ENCODE results near the gene SLC22A5.
A peak's percentile ranks its signal among the peaks of the same experiment; 100 is the strongest.

The SLC22A5 gene

GRCh38 chr5:132354381-132355139 lies 14.9 kb upstream of the SLC22A5 start:
- Mint-ChIP-seq H3K27ac (no peak overlapping the region), H3K9me3 (no peaks in the 10 kb centered on the region), H3K4me1 (peaks cover 3% of the 10 kb centered on the region), H3K27me3 (no peaks in the 10 kb centered on the region), H3K4me3 (no peak overlapping the region), H3K36me3 (ENCODE audit: low read depth) (peaks cover 2% of the 10 kb centered on the region)
- ATAC-seq (no peak), DNase-seq (no peak)

DNA sequence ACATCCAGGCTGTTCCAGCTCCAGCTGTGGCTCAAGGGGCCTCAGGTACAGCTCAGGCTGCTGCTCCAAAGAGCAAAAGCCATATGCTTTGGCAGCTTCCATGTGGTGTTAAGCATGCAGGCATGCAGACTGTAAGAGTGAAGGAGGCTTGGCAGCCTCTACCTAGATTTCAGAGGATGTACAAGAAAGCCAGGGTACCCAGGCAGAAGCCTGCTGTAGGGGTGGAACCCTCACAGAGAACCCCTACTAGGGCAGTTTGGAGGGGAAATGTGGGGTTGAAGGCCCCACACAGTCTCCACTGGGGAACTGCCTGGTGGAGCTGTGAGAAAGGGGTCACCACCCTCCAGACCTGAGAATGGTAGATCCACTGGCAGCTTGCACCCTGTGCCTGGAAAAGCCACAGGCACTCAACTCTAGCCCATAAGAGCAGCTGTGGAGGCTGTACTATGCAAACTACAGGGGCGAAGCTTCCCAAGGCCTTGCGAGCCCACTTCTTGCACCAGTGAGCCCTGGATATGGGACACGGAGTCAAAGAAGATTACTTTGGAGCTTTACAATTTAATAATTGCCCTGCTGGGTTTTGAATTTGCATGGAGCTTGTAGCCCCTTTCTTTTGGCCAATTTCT lies 14.3 kb upstream of the SLC22A5 start:
- DNase-seq, result no peak
- Mint-ChIP-seq H3K27ac (no peak overlapping the region), H3K4me1 (peaks cover 3% of the 10 kb centered on the region), H3K9me3 (no peaks in the 10 kb centered on the region), H3K4me3 (no peak overlapping the region), H3K27me3 (no peaks in the 10 kb centered on the region), H3K36me3 (ENCODE audit: low read depth) (no peaks in the 10 kb centered on the region)
- no peak for ATAC-seq

DNA sequence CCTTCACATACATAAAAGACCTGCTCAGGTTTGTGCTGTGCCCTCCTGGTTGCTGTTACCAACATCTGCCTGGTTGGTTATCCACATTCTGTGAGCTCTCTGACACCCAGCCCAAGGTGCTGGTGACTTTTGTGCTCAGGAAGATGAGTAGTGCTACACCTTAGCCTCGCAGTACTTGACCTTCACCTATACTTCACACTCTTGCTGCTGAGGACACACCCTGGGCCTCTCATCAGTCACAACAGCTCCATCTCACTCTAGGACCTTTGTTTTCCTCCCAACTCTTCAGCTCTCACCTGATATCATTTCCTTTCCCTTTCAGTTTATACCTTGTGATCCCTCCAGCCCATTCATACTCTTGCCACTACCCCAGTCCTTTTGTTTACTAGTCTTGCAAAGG lies 10.7 kb upstream of the SLC22A5 start:
- H3K9me3 Mint-ChIP-seq, result no peaks in the 10 kb centered on the region
- peaks cover 4% of the 10 kb centered on the region for H3K36me3 Mint-ChIP-seq (ENCODE audit: low read depth)
- ATAC-seq (peak; percentile 24), DNase-seq (no peak)
- H3K27me3 Mint-ChIP-seq, result no peaks in the 10 kb centered on the region
- H3K4me1 Mint-ChIP-seq, result peaks cover 3% of the 10 kb centered on the region
- no peak overlapping the region for H3K4me3 Mint-ChIP-seq
- no peak overlapping the region for H3K27ac Mint-ChIP-seq

DNA sequence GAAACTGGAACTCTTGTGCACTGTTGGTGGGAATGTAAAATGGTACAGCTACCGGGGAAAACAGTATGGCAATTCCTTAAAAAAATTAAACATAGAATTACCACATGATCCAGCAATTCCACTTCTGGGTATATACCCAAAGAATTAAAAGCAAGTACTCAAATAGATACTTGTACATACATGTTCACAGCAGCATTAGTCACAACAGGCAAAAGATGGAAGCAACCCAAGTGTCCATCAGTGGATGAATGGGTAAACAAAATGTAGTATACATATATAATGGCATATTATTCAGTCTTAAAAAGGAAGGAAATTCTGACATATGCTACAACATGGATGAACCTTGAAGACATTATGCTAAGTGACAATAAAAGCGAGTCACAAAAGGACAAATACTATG lies 7.4 kb upstream of the SLC22A5 start:
- H3K27me3 Mint-ChIP-seq, result no peaks in the 10 kb centered on the region

GRCh38 chr5:132363431-132364112 lies 5.9 kb upstream of the SLC22A5 start:
- no peak overlapping the region for H3K27ac Mint-ChIP-seq
- no peaks in the 10 kb centered on the region for H3K27me3 Mint-ChIP-seq
- DNase-seq (no peak), ATAC-seq (peak; percentile 46)
- peaks cover 4% of the 10 kb centered on the region for H3K36me3 Mint-ChIP-seq (ENCODE audit: low read depth)
- H3K9me3 Mint-ChIP-seq, result no peaks in the 10 kb centered on the region
- H3K4me3 Mint-ChIP-seq, result no peak overlapping the region
- no peaks in the 10 kb centered on the region for H3K4me1 Mint-ChIP-seq

More for the DNA sequence above, 7.4 kb upstream of the SLC22A5 start:
- Mint-ChIP-seq H3K36me3 (ENCODE audit: low read depth) (peaks cover 4% of the 10 kb centered on the region), H3K27ac (no peak overlapping the region), H3K4me3 (no peak overlapping the region), H3K4me1 (no peaks in the 10 kb centered on the region), H3K9me3 (no peaks in the 10 kb centered on the region)
- ATAC-seq, result no peak
- DNase-seq, result no peak

GRCh38 chr5:132364319-132364718 lies 5.2 kb upstream of the SLC22A5 start:
- DNase-seq (no peak), ATAC-seq (no peak)
- H3K4me1 Mint-ChIP-seq, result peaks cover 4% of the 10 kb centered on the region
- no peaks in the 10 kb centered on the region for H3K27me3 Mint-ChIP-seq
- no peak overlapping the region for H3K27ac Mint-ChIP-seq
- peaks cover 4% of the 10 kb centered on the region for H3K36me3 Mint-ChIP-seq (ENCODE audit: low read depth)
- H3K9me3 Mint-ChIP-seq, result no peaks in the 10 kb centered on the region
- H3K4me3 Mint-ChIP-seq, result no peak overlapping the region

DNA sequence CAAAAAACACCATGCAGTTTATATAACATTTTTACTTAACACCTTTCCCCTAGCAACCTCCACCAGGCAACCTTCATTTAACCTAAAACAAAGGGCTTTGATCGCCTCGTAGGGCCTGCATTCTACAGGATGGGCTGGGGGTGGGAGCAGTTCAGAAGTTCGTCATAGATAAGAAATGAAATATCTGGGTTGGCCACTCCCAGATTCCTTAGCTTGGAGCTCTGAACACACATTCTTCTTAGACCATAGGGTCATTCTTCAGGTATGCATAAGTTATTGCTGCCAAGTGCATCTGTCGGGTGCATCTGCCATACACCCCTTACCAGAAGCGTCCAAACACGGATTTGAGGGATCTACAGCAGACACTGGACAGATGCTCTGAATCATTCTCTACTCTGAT lies 4.3 kb upstream of the SLC22A5 start:
- no peak overlapping the region for H3K4me3 Mint-ChIP-seq
- no peaks in the 10 kb centered on the region for H3K27me3 Mint-ChIP-seq
- H3K36me3 Mint-ChIP-seq (ENCODE audit: low read depth), result peaks cover 4% of the 10 kb centered on the region
- H3K27ac Mint-ChIP-seq, result no peak overlapping the region
- peaks cover 4% of the 10 kb centered on the region for H3K4me1 Mint-ChIP-seq
- no peak for ATAC-seq
- no peak for DNase-seq
- no peaks in the 10 kb centered on the region for H3K9me3 Mint-ChIP-seq

DNA sequence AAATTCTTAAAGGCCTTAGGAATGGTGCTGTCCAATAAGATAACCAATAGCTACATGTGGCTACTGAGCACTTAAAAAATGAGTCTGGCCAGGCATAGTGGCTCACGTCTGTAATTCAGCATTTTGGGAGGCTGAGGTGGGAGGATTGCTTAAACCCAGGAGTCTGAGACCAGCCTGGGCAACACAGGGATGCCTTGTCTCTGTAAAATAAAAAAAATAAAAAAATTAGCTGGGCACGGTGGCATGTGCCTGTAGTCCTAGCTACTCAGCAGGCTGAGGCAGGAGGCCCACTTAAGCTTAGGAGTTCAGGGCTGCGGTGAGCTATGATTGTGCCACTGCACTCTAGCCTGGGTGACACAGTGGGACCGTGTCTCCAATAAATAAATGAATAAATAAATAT lies 1.3 kb upstream of the SLC22A5 start:
- no peak overlapping the region for H3K4me3 Mint-ChIP-seq
- DNase-seq (no peak), ATAC-seq (no peak)
- H3K36me3 Mint-ChIP-seq (ENCODE audit: low read depth), result peaks cover 3% of the 10 kb centered on the region
- H3K4me1 Mint-ChIP-seq, result peaks cover 28% of the 10 kb centered on the region
- H3K27me3 Mint-ChIP-seq, result no peaks in the 10 kb centered on the region
- no peak overlapping the region for H3K27ac Mint-ChIP-seq
- H3K9me3 Mint-ChIP-seq, result no peaks in the 10 kb centered on the region

- DNase-seq, result no peak
- H3K36me3 Mint-ChIP-seq (ENCODE audit: low read depth), result no peaks in the 10 kb centered on the region
- no peaks in the 10 kb centered on the region for H3K9me3 Mint-ChIP-seq
- no peak for ATAC-seq
- peak overlapping the region; percentile 84 for H3K4me3 Mint-ChIP-seq
- H3K27ac Mint-ChIP-seq, result peak overlapping the region; percentile 81
- H3K27me3 Mint-ChIP-seq, result no peaks in the 10 kb centered on the region
- peaks cover 28% of the 10 kb centered on the region for H3K4me1 Mint-ChIP-seq
Observed at GRCh38 chr5:132369007-132369473, 470 bp upstream of the SLC22A5 start.

DNA sequence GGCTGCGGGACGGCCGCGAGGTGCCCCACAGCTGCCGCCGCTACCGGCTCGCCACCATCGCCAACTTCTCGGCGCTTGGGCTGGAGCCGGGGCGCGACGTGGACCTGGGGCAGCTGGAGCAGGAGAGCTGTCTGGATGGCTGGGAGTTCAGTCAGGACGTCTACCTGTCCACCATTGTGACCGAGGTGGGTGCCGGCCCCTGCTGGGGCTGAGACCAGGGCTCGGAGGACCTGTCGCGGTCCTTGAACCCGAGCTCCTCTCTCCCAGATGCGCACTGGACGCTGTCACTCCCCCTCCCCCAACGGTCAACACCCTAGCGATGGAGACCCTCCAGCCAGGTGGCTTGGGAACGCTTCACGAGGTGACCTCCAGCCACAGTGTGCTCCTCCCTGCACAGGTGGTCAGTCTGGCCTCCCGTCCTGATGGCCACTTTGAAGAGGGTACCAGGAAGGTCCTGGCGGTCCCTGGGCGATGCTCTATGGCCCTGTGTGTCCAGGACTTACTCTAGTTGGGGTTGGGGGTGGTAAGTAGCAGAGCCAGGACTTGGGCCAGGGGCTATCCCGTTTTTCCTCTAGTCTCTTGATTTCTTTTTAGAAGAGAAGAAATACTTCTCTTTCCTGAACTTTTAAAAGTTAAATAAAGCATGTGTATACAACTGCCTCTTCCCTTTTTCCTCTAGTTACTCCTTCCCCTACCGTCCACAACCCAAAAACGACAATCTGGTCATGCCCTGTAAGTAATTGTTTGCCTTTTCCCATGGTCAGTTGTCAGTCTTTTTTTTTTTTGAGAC lies 866 bp downstream of the SLC22A5 start:
- peak overlapping the region; percentile 72 for H3K27ac Mint-ChIP-seq
- DNase-seq, result no peak
- no peak for ATAC-seq
- H3K36me3 Mint-ChIP-seq (ENCODE audit: low read depth), result no peaks in the 10 kb centered on the region
- H3K4me1 Mint-ChIP-seq, result peaks cover 28% of the 10 kb centered on the region
- H3K27me3 Mint-ChIP-seq, result no peaks in the 10 kb centered on the region
- H3K4me3 Mint-ChIP-seq, result peak overlapping the region; percentile 84
- no peaks in the 10 kb centered on the region for H3K9me3 Mint-ChIP-seq

DNA sequence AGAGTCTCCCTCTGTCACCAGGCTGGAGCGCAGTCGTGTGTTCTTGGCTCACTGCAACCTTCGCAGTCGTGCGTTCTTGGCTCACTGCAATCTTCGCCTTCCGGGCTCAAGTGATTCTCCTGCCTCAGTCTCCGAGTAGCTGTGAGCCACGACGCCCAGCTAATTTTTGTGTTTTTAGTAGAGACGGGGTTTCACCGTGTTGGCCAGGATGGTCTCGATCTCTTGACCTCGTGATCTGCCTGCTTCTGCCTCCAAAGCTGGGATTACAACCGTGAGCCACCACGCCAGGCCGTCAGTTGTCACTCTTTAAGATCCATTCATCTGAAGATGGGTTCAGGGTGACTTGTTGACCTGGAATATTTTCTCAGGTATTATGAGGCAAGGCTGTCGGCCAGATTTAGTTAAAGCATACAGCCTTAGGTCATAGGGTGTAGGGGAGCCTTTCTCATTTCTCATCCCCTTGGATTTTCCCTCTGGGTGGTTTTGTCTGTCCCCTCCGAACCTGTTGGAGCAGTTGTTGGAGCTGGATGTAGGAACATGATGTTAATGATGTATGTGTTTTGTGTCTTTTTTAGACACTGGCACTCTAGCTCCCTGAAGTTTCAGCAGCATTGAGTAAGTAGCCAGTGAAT lies 1.6 kb downstream of the SLC22A5 start:
- Mint-ChIP-seq H3K4me3 (peak overlapping the region; percentile 84), H3K36me3 (ENCODE audit: low read depth) (no peaks in the 10 kb centered on the region), H3K27ac (peak overlapping the region; percentile 72), H3K9me3 (no peaks in the 10 kb centered on the region), H3K4me1 (peaks cover 28% of the 10 kb centered on the region), H3K27me3 (no peaks in the 10 kb centered on the region)
- DNase-seq, result no peak
- no peak for ATAC-seq

- H3K4me3 Mint-ChIP-seq, result peak overlapping the region; percentile 84
- DNase-seq, result no peak
- peaks cover 28% of the 10 kb centered on the region for H3K4me1 Mint-ChIP-seq
- no peak for ATAC-seq
- no peaks in the 10 kb centered on the region for H3K9me3 Mint-ChIP-seq
- no peaks in the 10 kb centered on the region for H3K36me3 Mint-ChIP-seq (ENCODE audit: low read depth)
- no peaks in the 10 kb centered on the region for H3K27me3 Mint-ChIP-seq
- no peak overlapping the region for H3K27ac Mint-ChIP-seq
Observed at GRCh38 chr5:132371603-132371994, 2.1 kb downstream of the SLC22A5 start.

DNA sequence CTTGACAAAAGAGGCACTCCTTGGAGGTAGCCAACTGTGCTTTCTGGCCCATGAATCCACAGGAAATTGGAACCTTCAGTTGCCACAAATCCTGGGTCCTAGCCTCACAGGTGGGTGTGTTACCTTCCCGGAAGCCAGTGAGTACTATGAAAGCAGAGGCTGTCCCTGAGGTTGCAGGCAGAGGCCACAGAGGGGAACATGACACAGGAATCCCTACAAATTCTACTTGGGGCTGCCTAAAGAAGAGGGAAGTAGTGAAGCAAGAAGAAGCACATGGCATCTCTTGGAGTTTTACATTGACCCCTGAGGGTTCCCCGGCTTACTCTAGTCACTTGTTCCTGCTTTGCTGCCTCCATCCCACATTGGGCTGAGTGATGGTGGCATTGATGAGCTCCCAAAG lies 2.6 kb downstream of the SLC22A5 start:
- Mint-ChIP-seq H3K36me3 (ENCODE audit: low read depth) (no peaks in the 10 kb centered on the region), H3K27ac (no peak overlapping the region), H3K4me1 (peaks cover 28% of the 10 kb centered on the region), H3K4me3 (no peak overlapping the region), H3K27me3 (no peaks in the 10 kb centered on the region), H3K9me3 (no peaks in the 10 kb centered on the region)
- ATAC-seq (no peak), DNase-seq (no peak)

DNA sequence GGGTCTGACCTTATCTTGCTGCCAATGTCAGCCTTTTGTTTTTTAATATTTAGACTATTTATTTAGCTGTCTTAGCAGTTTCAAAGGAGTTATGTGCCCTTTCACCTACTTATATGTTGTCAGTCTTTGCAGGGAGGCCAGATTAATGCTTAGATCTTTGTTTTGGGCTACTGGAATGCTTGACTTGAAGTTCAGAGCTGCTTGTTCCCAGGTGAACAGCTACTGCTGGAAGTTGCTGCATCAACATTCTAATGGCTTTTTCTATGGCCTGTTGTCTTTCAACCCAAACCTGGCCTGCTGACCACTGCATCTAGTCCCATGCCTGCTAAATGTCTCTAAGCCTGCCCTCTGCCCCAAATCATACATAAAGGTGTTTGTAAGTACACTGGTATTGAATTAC lies 3.0 kb downstream of the SLC22A5 start:
- Mint-ChIP-seq H3K4me3 (no peak overlapping the region), H3K36me3 (ENCODE audit: low read depth) (no peaks in the 10 kb centered on the region), H3K9me3 (no peaks in the 10 kb centered on the region), H3K27me3 (no peaks in the 10 kb centered on the region), H3K4me1 (peaks cover 28% of the 10 kb centered on the region), H3K27ac (no peak overlapping the region)
- no peak for ATAC-seq
- no peak for DNase-seq

Measured in activated naive CD8-positive, alpha-beta T cell treated with anti-CD3 and anti-CD28 coated beads, Interleukin-2, amount 50 U/mL, for 24 hours (primary cell).